SK-MEL-5 (cell line): ENCODE measurements around the gene GOLGA1. TPM values are rescaled to one million over a fixed set of nuclear protein-coding genes. Genes with fewer than 3 reads are reported as not detected.
A peak's percentile ranks its signal among the peaks of the same experiment; 100 is the strongest.
"Not testable (repeated sequence)": the region's sequence is repeated elsewhere in the genome, so short reads cannot be mapped to it uniquely, and the experiment has no call there.

ENCODE experiments used
- DNase-seq: peaks from one replicate; pipeline ENCODE4 v3.0.0-alpha.2; 2016; ENCODE audit warnings: low read depth, low spot score
- in situ Hi-C: cut with HindIII; loops from 2 replicates; pipeline ENCODE4 v1.10.0; 2016; ENCODE audit warnings: low sequenced_read_pairs, high pct_unique_total_duplicates, low pct_unique_long_range_greater_than_20kb
- polyA plus RNA-seq, 2 experiments: library from polyadenylated mRNA; depleted of rRNA; stranded (reverse); fragments of >200 nt; gene quantifications; 2 replicates each; pipeline ENCODE4 v1.2.3, GENCODE V29; 2015
- total RNA-seq: library from RNA; depleted of rRNA; stranded (reverse); fragments of >200 nt; shearing (Covaris generic); gene quantifications from 2 replicates; pipeline ENCODE4 v1.2.3, GENCODE V29; 2014; rRNA removed

The GOLGA1 gene, protein sequence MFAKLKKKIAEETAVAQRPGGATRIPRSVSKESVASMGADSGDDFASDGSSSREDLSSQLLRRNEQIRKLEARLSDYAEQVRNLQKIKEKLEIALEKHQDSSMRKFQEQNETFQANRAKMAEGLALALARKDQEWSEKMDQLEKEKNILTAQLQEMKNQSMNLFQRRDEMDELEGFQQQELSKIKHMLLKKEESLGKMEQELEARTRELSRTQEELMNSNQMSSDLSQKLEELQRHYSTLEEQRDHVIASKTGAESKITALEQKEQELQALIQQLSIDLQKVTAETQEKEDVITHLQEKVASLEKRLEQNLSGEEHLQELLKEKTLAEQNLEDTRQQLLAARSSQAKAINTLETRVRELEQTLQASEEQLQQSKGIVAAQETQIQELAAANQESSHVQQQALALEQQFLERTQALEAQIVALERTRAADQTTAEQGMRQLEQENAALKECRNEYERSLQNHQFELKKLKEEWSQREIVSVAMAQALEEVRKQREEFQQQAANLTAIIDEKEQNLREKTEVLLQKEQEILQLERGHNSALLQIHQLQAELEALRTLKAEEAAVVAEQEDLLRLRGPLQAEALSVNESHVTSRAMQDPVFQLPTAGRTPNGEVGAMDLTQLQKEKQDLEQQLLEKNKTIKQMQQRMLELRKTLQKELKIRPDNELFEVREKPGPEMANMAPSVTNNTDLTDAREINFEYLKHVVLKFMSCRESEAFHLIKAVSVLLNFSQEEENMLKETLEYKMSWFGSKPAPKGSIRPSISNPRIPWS
- total RNA-seq: 25.1 and 25.9 TPM in 2 replicates
- polyA plus RNA-seq (2015; cell fraction: cytosol; rRNA removed): 23.7 and 28.2 TPM in 2 replicates
- 59.7 and 70.2 TPM in 2 replicates for polyA plus RNA-seq (2015; cell fraction: nucleus; rRNA removed)

- DNase-seq: peak; percentile 92
- in situ Hi-C loops: loop anchor here (25.0 kb wide), 1 partner anchor 121 kb away; no protein-coding TSS in a partner anchor
Measured at GRCh38 chr9:124940894-124941678, at the start of gene GOLGA1. GOLGA1 (minus strand) TSS chr9:124941083; CDS start chr9:124938711, 2,372 bp downstream.

DNA sequence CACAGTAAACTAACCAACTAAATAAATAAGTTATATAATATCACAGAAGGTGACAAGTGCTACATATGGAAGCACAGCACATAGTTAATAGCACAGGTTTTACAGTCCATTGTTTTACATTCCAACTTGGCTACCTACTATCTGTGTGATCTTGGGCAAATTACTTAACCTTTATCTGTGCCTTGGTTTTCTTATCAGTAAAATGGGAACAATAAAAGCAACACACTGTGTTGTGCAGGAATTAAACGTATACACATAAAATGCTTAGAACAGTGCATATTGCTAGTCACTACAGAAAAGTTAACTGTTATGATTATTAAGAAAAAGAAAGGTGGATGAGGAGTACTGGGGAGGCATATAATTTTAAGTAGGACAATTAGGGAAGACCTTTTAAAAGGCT, 42.8 kb upstream of the GOLGA1 start:
- no peak for DNase-seq
- in situ Hi-C loops: no loop called here

- no peak for DNase-seq
- in situ Hi-C loops: no loop called here
Measured at GRCh38 chr9:124980431-124980830, 39.5 kb upstream of the GOLGA1 start.

DNA sequence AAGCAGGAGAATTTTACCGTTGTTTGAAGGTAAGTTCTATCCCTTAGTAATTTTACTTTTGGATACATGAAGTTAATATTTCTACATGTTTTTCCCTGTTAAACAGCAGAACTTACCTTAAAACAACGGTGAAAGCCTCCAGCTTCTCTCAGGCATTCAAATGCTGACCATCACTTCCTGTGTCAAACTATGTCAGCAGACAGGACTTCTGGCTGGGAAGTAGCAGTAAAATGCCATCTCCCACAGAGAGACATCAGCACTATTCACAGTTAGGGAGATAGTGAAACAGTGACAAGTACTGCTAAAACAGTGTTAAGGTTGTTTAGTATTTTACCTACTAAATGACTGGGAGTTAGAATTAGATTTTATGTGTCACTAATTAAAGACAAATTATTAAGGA, 34.2 kb upstream of the GOLGA1 start:
- peak; percentile 47 for DNase-seq
- in situ Hi-C loops: no loop called here

DNA sequence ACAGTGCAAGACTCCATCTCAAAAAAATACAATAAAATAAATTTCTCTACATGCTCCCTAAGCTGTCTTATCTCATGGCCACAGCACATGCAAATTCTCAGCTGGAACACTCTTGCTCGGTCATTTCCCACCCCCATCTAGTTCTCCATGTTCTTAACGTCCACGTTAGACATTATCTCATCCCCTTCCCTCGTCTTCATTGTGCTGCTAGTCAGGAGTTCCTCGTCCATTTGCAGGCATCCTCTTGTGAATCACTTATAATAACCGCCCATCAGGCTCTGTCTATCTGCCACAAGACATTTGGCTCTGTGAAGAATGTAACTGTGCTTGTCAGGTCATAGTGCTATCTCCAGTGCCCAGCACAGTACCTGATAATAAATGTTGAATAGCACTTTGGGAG, 32.9 kb upstream of the GOLGA1 start:
- DNase-seq: no peak
- in situ Hi-C loops: no loop called here

DNA sequence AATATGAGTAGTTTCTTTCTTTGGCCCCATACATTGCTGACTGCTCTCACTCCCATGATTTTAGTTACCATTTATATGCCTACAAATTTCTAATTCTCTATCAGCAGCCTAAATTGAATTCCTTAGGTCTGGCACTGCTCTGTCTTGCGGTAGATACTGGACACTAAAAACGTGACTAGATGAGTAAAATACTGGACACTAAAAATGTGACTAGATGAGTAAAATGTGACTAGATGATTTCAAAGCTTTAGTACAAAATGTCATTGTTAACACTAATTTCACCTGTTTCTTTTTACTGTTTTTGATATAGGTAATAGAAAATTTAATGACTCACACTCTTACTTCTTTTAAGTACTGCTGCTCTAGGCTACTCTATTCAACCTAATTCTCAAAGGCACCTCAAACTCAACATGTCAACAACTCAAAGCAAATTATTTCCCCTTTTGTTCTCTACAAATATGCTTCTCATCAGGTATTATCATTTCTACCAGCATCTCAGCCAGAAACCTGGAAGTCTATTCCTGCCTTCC, 31.4 kb upstream of the GOLGA1 start:
- in situ Hi-C loops: no loop called here
- no peak for DNase-seq

DNA sequence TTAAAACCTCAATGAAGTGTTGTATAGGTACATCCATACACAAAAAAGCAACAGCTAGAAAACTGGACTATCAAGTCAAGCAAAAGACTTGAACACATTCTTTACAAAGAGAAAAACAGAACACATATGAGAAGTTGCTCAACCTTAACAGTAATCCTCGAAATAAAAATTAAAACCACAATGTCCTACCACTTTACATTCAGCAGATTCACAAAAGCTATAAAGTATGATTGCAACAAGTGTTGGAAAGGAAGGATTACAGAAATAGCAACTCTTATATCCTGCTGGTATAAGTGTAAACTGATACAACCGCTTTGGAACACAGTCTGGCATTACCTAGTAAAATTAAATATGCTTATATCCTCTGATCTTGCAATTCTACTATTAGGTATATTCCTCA, 28.5 kb upstream of the GOLGA1 start:
- in situ Hi-C loops: no loop called here
- no peak for DNase-seq

GRCh38 chr9:124968238-124968637, 27.4 kb upstream of the GOLGA1 start:
- in situ Hi-C loops: no loop called here
- DNase-seq: no peak

DNA sequence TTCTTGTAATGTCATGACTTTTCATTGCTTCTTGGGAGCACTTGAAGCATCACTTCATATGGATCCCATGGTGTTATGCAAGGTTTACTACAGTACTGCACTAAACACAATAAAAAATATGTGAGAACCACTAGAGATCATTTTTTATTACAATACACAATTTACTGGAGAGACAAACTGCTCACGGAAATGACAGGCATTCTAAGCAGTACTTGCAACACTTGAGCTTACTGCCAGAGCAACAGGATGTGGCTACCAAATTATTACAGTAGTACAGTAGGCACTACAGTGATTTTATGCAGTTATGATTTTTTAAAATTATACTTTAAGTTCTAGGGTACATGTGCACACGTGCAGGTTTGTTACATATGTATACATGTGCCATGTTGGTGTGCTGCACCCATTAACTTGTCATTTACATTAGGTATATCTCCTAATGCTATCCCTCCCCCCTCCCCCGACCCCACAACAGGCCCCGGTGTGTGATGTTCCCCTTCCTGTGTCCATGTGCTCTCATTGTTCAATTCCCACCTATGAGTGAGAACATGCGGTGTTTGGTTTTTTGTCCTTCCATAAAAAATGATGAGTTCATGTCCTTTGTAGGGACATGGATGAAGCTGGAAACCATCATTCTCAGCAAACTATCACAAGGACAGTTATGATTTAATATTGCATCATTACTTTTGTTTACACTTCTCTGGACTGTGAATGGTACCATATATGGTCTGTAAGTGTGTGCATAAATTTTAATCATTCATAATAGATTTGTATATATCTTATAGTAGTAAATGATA, 25.1 kb upstream of the GOLGA1 start:
- DNase-seq, in situ Hi-C loops: not testable (repeated sequence)

DNA sequence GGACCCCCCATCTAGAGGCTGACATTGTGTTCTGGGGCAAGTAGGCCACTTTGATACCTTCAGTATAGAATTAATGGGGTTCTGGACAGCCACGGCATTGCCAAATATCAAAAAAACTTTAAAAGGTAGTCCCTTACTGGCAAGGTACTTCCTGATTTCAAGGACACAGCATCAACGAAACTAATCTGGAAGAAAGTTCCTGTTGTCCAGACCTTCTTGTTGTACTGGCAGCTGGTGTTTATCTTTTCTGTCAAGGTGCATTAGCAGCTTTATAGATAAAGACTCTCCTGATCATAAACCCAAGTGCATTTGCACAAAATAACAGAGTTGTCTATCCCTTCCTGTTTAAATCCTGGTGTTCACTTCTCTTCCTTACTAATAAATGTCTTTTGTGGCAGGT, 23.7 kb upstream of the GOLGA1 start:
- in situ Hi-C loops: no loop called here

DNA sequence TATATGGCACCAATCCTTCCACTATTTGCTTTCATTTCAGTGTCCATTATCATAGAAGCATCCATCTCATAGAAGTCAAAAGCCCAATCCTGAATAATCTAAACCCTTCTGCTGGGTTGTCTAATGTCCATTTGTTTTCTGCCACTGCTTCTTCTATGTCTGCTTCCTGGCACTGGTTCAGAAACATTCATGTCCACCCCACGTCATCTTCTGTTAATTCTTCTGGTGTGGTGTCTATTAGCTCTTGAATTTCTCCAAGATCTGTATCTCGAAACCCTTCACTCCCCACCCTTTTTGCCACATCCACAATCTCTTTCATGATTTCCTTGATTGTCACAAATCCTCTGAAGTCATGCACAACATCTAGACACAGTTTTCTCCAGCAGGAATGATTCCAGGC, 23.2 kb upstream of the GOLGA1 start:
- no peak for DNase-seq
- in situ Hi-C loops: no loop called here

More for the DNA sequence above, 23.7 kb upstream of the GOLGA1 start:
- no peak for DNase-seq

DNA sequence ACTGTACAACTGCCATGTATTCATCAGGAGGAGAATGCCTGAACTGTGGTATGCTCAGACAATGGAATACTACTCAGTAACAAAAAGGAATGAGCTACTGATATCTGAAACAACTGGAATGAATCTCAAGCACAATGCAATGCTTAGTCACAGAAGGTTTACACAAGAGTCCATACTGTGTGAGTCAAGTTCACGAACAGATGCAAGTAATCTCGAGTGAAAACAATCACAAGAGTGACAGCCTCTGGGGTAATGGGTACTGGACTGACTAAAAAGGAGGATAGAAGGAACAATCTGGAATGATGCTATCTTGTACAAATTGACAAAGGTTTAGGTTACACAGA, 19.5 kb upstream of the GOLGA1 start:
- in situ Hi-C loops: no loop called here
- no peak for DNase-seq

DNA sequence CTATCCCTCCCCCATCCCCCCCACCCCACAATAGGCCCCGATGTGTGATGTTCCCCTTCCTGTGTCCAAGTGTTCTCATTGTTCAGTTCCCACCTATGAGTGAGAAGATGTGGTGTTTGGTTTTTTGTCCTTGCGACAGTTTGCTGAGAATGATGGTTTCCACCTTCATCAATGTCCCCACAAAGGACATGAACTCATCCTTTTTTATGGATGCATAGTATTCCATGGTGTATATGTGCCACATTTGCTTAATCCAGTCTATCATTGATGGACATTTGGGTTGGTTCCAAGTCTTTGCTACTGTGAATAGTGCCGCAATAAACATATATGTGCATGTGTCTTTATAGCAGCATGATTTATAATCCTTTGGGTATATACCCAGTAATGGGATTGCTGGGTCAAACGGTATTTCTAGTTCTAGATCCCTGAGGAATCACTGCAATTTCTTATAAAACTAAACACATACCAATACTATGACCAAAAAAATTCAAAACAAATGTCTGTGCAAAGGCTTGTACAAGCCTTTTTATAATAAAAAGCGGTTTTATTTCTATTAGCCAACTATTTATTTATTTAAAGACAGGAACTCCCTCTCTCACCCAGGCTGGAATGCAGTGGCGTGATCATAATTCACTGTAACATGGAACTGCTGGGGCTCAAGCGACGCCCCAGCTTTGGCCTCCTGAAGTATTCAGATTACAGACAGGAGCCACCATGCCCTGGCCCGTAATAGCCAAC, 19.0 kb upstream of the GOLGA1 start:
- DNase-seq: not testable (repeated sequence)

DNA sequence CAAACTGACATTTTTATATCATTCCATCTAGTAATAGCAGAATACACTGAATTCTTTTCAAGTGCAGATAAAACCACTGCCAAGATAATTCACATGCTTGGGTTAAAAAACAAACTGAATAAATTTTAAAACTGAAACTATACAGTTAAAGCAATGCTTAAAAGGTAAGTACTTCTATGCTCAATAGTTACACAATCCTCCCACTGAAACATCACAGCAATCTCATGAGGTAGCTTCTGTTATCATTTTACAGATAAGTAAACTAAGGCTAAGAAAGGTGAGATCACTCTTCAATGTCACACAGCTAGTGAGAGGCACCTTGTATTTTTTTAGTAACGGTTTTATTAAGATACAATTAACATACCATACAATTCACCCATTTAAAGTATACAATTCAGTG, 13.4 kb upstream of the GOLGA1 start:
- DNase-seq: no peak
- in situ Hi-C loops: no loop called here

More for the DNA sequence above, 19.0 kb upstream of the GOLGA1 start:
- in situ Hi-C loops: not testable (repeated sequence)

DNA sequence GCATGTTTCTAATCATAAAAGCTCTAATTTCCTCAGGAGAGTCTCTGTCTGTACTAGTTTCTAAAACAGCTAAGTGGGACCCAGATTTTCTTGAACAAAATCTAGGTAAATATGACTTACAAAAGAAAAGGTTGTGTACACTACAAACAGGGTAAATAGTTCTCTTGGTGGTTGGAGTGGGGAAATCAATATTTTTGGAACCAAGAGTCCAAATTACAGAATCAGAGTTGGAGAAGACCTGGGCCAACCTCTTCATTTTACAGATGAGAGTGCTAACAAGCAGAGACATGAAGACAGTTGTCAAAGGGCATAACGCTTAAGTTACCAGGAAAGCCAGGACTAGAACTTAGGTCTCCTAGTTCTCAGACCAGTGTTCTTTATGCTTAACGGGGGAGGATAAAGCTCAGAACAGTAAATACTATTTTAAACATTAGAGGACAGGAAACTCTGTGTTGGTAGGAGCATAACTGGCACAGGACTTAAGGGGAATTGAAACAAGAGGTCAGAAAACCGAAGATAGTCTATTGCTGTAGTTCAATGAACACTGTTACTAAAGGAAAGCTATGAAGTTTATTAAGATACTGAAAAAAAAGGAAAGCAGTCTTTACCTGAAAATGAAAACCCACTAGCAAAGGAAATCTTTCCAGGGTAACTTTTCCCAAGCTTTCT, 9.3 kb upstream of the GOLGA1 start:
- DNase-seq: no peak
- in situ Hi-C loops: no loop called here

DNA sequence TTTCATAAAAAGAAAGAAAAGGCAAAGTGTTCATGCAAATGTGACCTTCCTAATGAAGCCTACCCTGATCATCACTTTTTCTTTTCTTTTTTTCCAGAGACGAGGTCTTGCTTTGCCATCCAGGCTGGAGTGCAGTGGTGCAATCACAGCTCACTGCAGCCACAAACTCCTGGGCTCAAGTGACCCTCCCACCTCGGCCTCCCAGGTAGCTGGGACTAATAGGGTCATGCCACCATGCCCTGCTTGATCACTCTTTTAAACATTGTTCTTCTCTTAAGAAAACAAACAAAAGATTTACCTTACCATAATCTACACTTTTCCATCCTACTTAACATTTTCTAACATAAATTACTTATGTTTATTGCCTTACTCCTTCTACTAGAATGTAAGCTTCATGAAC, 8.5 kb upstream of the GOLGA1 start:
- DNase-seq: no peak
- in situ Hi-C loops: loop anchor here (25.0 kb wide), 1 partner anchor 113 kb away; no protein-coding TSS in a partner anchor
